ENCODE results near the gene MUC5B.
"Not testable (repeated sequence)": the region's sequence is repeated elsewhere in the genome, so short reads cannot be mapped to it uniquely, and the experiment has no call there.

MUC5B gene

GRCh38 chr11:1254733-1255132 lies 31.9 kb downstream of the MUC5B start:
- DNase-seq = no peak

- no peak for DNase-seq
These were observed 32.3 kb downstream of the MUC5B start for GRCh38 chr11:1255151-1255550.

DNA sequence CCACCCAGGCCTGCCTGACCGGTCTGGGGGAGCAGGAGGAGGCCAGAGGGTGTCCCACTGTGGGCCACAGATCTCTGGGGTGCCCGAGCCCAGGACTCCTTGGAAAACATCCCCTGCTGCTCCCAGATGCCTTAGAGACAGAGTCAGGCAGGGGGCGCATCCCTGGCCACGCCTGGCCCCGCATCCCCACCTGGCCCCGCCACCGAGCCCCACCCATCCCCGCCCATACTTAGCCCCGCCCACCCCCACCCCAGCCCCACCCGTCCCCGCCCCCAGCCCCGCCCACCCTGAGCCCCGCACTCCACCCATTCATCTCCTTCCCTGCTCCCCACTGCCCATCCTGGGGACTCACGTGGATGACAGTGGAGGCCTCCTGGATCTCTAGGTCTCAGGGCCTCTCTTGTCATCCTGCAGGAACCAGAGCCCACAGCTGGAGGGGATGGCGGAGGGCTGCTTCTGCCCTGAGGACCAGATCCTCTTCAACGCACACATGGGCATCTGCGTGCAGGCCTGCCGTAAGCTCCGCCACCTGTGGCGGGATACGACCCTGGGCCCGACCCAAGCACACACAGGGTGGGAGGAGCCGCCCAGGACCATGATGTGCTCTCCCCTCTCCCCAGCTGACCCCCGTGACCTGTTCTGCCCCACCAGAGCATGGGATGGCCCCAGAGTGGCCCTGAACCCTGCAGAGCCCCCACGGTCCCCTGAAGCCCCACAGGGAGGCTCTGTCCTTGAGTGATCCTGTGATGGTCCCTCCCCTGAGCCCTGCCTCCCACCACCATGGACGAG lies 33.6 kb downstream of the MUC5B start:
- no peak for DNase-seq

GRCh38 chr11:1257366-1257765 lies 34.5 kb downstream of the MUC5B start:
- no peak for DNase-seq

GRCh38 chr11:1257916-1258315 lies 35.0 kb downstream of the MUC5B start:
- no peak for DNase-seq

DNA sequence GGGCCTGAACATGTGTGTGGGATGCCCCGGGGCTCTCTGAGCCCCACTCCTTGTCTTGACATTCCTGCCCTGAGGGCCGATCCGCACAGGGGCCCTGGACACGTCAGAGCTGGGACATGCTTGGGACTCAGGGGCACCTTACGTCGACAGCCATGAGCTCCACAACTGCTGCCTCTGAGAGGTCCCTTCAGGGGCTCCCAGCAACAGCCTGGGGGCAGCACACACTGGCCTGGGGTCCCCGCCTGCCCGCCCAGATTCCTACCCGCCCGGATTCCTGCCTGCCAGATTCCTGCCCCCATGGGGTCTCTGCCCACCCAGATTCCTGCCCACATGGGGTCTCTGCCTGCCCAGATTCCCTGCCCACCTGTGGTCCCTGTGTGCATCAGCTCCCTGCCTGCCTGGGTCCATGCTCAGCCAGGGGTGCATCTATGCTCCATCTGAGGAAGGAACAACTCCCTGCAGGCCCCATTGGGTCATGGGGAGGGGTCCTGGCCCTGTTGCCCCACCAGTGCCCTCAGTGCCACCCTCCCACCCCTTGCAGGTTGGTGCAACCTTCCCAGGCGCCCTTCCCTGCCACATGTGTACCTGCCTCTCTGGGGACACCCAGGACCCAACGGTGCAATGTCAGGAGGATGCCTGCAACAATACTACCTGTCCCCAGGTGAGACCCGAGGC lies 35.7 kb downstream of the MUC5B start:
- no peak for DNase-seq

DNA sequence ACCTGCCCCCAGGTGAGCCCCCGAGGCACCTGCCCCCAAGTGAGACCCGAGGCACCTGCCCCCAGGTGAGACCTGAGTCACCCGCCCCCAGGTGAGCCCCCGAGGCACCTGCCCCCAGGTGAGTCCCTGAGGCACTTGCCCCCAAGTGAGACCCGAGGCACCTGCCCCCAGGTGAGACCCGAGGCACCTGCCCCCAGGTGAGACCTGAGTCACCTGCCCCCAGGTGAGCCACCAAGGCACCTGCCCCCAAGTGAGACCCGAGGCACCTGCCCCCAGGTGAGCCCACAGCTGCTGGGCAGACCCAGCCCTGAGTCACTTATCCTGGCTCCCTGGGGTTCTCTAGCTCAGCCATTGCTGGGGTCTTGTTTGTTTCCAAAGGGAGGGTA lies 36.2 kb downstream of the MUC5B start:
- DNase-seq = no peak

DNA sequence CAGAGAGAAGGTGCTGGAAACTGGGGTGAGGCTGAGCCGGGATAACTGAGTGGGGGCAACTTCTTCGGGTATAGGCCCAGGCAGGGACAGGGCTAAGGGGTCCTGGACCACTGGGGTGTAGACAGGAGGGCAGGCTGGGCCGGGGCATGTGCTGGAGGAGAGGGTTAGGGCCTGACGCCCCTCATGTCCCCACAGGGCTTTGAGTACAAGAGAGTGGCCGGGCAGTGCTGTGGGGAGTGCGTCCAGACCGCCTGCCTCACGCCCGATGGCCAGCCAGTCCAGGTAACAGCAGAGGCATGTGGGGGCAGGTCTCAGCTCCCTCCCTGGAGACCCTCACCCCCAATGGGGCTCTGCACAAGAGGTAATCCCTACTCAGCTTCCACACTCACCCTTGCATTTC lies 36.7 kb downstream of the MUC5B start:
- DNase-seq = no peak

- peak; percentile 5 for DNase-seq
These were observed 37.2 kb downstream of the MUC5B start for GRCh38 chr11:1260023-1260501.

DNA sequence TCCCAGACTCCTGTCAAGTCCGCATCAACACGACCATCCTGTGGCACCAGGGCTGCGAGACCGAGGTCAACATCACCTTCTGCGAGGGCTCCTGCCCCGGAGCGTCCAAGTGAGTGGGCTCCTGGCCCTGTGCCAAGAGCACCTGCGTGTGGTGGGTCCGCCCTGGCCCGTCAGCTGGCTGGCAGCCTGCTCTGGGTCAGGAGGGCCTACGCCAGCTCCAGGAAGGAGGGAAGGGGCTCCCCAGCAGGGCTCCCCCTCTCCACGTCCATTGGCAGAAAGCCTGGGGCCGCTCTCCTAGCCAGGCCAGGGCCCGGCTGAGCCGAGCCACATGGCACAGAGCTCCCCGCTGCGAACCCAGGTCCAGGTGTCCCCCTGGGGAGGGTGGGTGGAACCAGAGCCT lies 37.8 kb downstream of the MUC5B start:
- DNase-seq = no peak

GRCh38 chr11:1261241-1262071 lies 38.6 kb downstream of the MUC5B start:
- DNase-seq = no peak

DNA sequence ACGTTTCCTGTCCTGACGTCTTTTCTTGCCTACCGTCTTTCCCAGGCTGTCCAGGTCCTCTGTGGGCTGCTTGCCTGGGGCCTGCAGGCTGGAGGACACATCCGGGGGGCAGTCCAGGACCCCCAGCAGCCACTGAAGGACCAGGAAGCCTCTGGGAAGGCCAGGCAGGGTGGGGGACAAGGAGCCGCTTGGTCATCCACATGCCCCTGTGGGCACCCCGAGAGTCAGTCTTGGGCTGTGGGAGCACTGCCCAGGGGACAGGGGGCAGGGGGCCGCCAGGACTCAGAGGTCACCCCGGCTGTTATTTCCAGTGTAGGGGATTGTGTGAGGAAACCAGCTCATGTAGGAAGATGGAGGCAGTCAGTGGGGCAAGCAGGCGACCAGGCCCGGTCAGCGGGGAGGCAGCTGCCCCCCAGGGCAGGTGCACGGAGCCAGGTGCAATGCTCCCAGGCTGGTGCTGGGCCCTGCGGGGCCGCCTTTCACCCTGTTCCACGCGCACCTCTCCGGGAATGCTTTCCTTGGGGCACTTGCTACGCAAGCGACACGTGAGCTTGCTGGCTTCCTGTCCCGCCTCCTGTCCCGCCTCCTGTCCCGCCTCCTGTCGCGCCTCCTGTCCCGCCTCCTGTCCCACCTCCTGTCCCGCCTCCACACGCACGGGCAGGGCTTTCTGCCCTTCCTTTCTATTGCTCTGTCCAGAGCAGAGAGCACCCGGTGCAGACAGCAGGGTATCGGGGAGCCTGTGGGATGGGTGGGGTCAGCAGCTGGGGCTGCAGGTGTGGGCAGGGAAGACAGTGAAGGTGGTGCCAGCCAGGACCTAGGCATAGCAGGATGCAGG lies 39.5 kb downstream of the MUC5B start:
- peak; percentile 85 for DNase-seq

GRCh38 chr11:1263010-1263409 lies 40.1 kb downstream of the MUC5B start:
- DNase-seq = no peak

GRCh38 chr11:1264444-1264843 lies 41.6 kb downstream of the MUC5B start:
- not testable (repeated sequence) for DNase-seq

DNA sequence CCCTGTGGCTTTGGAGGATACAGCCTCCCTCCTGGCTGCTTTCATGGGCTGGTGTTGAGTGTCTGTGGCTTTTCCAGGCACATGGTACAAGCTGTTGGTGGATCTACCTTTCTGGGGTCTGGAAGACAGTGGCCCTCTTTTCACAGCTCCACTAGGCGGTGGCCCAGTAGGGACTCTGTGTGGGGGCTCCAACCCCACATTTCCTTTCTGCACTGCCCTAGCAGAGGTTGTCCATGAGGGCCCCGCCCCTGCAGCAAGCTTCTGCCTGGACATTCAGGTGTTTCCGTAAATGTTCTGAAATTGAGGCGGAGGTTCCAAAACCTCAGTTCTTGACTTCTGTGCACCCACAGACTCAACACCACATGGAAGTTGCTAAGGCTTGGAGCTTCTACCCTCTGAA lies 42.6 kb downstream of the MUC5B start:
- DNase-seq = not testable (repeated sequence)

DNA sequence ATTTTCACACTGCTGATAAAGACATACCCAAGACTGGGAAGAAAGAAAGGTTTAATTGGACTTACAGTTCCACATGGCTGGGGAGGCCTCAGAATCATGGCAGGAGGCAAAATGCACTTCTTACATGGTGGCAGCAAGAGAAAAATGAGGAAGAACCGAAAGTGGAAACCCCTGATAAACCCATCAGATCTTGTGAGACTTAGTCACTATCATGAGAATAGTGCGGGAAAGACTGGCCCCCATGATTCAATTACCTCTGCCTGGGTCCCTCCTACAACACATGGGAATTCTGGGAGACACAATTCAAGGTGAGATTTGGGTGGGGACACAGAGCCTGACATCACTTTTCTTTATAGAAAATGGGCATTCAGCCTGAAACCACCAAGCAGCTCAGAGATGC lies 44.1 kb downstream of the MUC5B start:
- not testable (repeated sequence) for DNase-seq

- DNase-seq = no peak
These were observed 44.7 kb downstream of the MUC5B start for GRCh38 chr11:1267441-1268100.

GRCh38 chr11:1269957-1270356 lies 47.1 kb downstream of the MUC5B start:
- DNase-seq = no peak

DNA sequence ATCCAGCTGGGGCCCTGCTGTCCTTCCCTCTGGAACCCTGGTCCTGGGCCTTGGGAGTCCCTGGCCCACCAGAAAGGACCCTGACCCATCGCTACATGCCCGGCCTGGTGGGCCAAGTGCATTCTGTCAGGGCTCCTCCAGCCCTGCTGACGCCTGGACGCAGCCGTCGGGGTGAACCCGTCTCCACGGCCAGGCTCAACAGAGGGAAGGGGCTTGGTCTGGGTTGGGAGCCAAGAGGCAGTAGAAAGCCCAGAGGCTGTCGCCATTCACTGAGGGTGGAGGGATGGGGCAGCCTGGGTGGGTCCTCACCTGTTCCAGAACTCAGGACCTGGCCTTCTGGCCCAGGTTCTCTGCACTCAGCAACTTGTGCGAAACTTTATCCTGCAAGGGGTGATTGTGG lies 47.6 kb downstream of the MUC5B start:
- no peak for DNase-seq

DNA sequence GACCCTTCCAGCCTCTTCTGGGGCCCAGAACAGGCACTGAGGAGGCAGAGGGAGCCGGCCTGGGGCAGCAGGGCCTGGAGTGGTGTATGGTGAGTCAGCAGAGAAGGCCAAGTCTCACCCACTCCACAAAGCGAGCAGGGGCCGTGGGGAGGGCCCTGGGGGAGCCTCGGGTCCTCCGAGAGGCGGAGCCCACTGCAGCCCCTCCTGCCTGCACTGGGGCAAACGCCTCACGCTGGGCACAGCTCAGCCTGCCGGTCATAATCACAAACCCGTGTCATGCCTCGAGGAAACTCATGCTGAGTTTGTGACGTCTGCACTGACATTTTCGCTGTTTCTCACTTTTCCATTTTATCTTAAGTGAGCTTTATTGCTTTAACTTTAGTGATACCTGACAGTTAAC lies 48.1 kb downstream of the MUC5B start:
- no peak for DNase-seq

DNA sequence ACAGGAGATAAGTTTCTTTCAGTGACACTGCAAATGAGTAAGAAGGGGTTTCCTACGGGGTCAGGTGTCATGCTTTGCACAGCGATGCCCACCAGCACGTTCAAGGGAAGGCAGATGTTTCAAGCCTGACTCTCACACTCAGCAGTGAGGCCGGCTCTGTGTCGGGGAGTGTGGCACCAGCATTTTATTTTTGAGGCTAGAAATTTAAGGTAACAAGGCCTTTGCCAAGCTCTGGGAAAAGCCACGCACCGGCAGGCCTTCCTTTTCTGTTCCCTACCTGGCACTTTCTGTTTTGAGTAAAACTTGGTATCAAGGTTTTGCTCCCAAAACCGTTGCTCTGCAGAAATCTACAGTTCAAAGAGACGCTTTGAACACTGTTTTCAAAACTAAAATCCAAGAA lies 48.5 kb downstream of the MUC5B start:
- no peak for DNase-seq

GRCh38 chr11:1271927-1272326 lies 49.1 kb downstream of the MUC5B start:
- no peak for DNase-seq
